Articular chondrocyte of knee joint (primary cell): Measurements from ENCODE around the gene TNFSF8. TPM values are rescaled to one million over a fixed set of nuclear protein-coding genes. Genes with fewer than 3 reads are reported as not detected.

Experiments
- total RNA-seq: library from RNA; depleted of rRNA; stranded (reverse); fragments of >200 nt; gene quantifications from 2 replicates; pipeline ENCODE4 v1.2.3, GENCODE V29; 2012

TNFSF8 gene, protein sequence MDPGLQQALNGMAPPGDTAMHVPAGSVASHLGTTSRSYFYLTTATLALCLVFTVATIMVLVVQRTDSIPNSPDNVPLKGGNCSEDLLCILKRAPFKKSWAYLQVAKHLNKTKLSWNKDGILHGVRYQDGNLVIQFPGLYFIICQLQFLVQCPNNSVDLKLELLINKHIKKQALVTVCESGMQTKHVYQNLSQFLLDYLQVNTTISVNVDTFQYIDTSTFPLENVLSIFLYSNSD
- total RNA-seq = not detected in 2 replicates

DNA sequence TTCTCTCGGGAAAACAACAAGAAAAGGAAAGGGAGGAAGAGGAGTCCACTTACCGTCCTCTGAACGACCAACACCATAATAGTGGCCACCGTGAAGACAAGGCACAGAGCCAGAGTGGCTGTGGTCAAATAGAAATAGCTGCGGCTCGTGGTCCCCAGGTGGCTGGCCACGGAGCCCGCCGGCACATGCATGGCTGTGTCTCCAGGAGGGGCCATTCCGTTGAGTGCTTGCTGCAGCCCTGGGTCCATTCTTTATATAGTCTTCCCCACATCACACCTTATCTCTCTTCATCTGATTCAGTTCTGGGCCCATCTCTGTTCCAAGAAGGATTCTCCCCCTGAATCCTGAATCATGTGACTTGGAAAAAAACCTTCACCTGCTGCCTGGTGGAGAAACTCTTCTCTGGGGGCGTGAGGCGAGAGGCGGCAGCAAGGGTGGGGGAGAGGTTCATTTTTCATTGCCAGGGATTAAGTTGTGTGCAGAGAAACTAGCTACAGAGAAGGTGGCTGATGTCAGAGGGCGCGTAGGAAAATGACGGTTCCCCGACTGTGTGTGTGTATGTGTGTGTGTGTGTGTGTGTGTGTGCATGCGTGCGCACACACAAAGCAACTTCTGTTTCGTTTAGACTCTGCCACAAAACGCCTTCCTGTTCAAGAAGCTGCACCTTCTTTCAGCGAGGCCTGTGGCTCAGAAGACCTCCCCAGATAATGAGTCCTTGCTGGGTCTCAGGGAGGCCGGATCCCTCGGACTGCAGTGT is at the start of gene TNFSF8:
Gene TNFSF8, minus strand, starts transcription at position 536 of the 757 bp plus-strand sequence. Its CDS starts 288 bp downstream, at position 248.

Other genes starting within 250 kb of the TNFSF8 start
- gene TEX48, start 248.4 kb downstream of the TNFSF8 start, total RNA-seq = not detected in 2 replicates
- gene TNFSF15, start 124.6 kb downstream of the TNFSF8 start, total RNA-seq = 5.9 and 7.7 TPM in 2 replicates
- gene TNC, start 187.6 kb upstream of the TNFSF8 start, total RNA-seq = 1,433 and 1,460 TPM in 2 replicates